Thyroid gland (tissue), 4 donors: ENCODE results near the gene ZBTB7C. TPM values are rescaled to one million over a fixed set of nuclear protein-coding genes. Genes with fewer than 3 reads are reported as not detected.
A peak's percentile ranks its signal among the peaks of the same experiment; 100 is the strongest.

Experiments
- DNase-seq, 2 donors: peaks; one replicate each; pipeline ENCODE4 v3.0.0-alpha.2; 2019
- H3K27ac ChIP-seq, 3 donors: fragments of 200-600 bp; sonication (generic); 1 replicate in 2 of 3; 2 replicates in 1 of 3; pipeline ENCODE4 v1.5.1; 2016 to 2019; ENCODE audit warnings: mild to moderate bottlenecking in 1 of 3, moderate library complexity in 1 of 3
- H3K27me3 ChIP-seq: fragments of 200-600 bp; sonication (generic); one replicate; pipeline ENCODE4 v1.5.1; 2019
- H3K36me3 ChIP-seq, 2 donors: fragments of 200-600 bp; sonication (generic); one replicate each; pipeline ENCODE4 v1.5.1; 2016 to 2019
- H3K4me1 ChIP-seq, 2 donors: fragments of 200-600 bp; sonication (generic); one replicate each; pipeline ENCODE4 v1.5.1; 2017 to 2019
- H3K4me3 ChIP-seq, 3 donors: fragments of 200-600 bp; sonication (generic); replicated peaks in 1 of 3; 1 replicate in 2 of 3; 2 replicates in 1 of 3; pipeline ENCODE4 v1.5.1; 2016; ENCODE audit warnings: mild to moderate bottlenecking in 1 of 3
- H3K9me3 ChIP-seq: fragments of 200-600 bp; sonication (generic); one replicate; pipeline ENCODE4 v1.5.1; 2017
- CTCF ChIP-seq, 6 experiments: fragments of 200-600 bp in 3 of 6; fragments of 450-650 bp in 3 of 6; sonication (generic) in 3 of 6; IDR thresholded peaks; one replicate each; pipeline ENCODE4 v1.5.1; 2016 to 2019; ENCODE audit warnings: antibody characterized with exemption in 6 of 6, mild to moderate bottlenecking in 2 of 6, inconsistent platforms in 1 of 6, moderate library complexity in 1 of 6
- POLR2A ChIP-seq, 2 donors: fragments of 450-650 bp; IDR thresholded peaks; one replicate each; pipeline ENCODE4 v1.6.1; 2017; ENCODE audit warnings: antibody characterized with exemption in 2 of 2, mild to moderate bottlenecking in 2 of 2, moderate library complexity in 1 of 2
- WGBS, 2 donors: methylation state at CpG; one replicate each; pipeline ENCODE4 v1.1.5; 2017; 5-methylcytosine and 5-hydroxymethylcytosine counted together
- intact Hi-C: fragments of 100-400 bp; cut with DNase I; formaldehyde crosslinking; loops from one replicate; pipeline ENCODE4 v1.15.1; 2023
- total RNA-seq, 4 donors: library from RNA; depleted of rRNA; stranded (reverse); fragments of >200 nt; gene quantifications; one replicate each; pipeline ENCODE4 v1.2.3, GENCODE V29; 2016

The ZBTB7C gene
- total RNA-seq, 4 donors from 2014 or later, result 41.7 to 66.7 (median 49.5) TPM

- no peak for DNase-seq
- intact Hi-C loops, result loop anchor here (10.0 kb wide), 1 partner anchor 192 kb away; no protein-coding TSS in a partner anchor
- peaks cover 20 to 49% of the 10 kb centered on the region in 2 donors for H3K4me1 ChIP-seq
- no peaks in the 10 kb centered on the region for H3K27me3 ChIP-seq
- TF ChIP-seq POLR2A (IDR thresholded peaks at IDR 0.05) (no peak), CTCF (IDR thresholded peaks at IDR 0.05) (no peak)
- WGBS, 2 donors, result 93 to 100% methylated on average over 1 of the region's 1 CpG
- no peaks in the 10 kb centered on the region for H3K36me3 ChIP-seq
- H3K4me3 ChIP-seq, result no peak overlapping the region
- H3K9me3 ChIP-seq, result no peaks in the 10 kb centered on the region
- no peak overlapping the region for H3K27ac ChIP-seq
Observed at GRCh38 chr18:48226401-48226800, 182.8 kb downstream of the ZBTB7C start.

GRCh38 chr18:48222118-48222517, 187.1 kb downstream of the ZBTB7C start:
- peak overlapping the region in 1 of 3 donors; percentile 27 for H3K27ac ChIP-seq
- 25 to 26% methylated on average over 4 of the region's 4 CpGs for WGBS, 2 donors
- H3K4me3 ChIP-seq, result no peak overlapping the region
- no peaks in the 10 kb centered on the region for H3K36me3 ChIP-seq
- DNase-seq, result peak; percentile 89 to 90
- no peak for TF ChIP-seq CTCF (IDR thresholded peaks at IDR 0.05)
- peaks cover 24 to 35% of the 10 kb centered on the region in 2 donors for H3K4me1 ChIP-seq
- intact Hi-C loops, result loop anchor here (10.0 kb wide), 1 partner anchor 187 kb away; no protein-coding TSS in a partner anchor
- H3K9me3 ChIP-seq, result no peaks in the 10 kb centered on the region
- no peaks in the 10 kb centered on the region for H3K27me3 ChIP-seq

DNA sequence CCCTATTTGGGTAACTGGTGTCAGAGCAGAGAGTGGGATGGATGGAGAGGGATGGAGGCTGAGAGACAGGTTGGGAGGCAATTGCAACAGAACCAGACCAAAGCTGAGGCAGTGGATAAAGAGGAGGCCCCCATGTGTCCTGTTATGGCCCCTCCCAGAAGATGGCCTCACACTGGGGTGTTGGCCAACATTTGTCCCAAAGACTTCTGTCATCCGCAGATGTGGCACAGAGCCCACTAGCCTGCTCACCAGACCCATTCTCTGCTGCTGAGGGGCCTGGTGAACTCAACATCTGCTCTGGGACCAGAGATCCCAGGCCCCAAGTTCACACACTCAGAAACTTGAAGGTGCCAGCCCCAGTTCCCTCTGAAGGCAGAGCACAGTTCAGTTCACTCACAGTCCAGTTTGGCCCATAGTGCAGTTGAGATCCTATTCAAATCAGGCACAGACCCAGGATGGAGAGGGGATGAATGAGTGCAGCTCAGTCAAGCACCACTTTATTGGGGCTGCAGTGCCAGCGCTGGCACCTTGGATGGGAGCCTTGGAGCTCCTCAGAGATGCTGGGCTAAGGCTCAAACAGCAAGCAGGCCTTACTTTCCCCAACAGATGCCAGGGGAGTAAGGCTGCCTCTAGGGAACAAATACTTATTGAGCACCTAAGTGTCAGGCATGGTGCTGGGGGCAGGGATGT, 189.2 kb downstream of the ZBTB7C start:
- intact Hi-C loops, result loop anchor here (10.0 kb wide), 1 partner anchor 185 kb away; no protein-coding TSS in a partner anchor
- WGBS, 2 donors, result 58 to 83% methylated on average over 2 of the region's 2 CpGs
- TF ChIP-seq POLR2A (IDR thresholded peaks at IDR 0.05) (no peak), CTCF (IDR thresholded peaks at IDR 0.05) (no peak)

GRCh38 chr18:48219037-48219809, 190.0 kb downstream of the ZBTB7C start:
- 76 to 85% methylated on average over 4 to 6 of the region's 6 CpGs for WGBS, 2 donors
- intact Hi-C loops, result no loop called here
- Histone ChIP-seq H3K4me1 (peaks cover 41 to 52% of the 10 kb centered on the region in 2 donors), H3K9me3 (no peaks in the 10 kb centered on the region), H3K27ac (peak overlapping the region in 1 of 3 donors; percentile 12), H3K4me3 (no peak overlapping the region), H3K36me3 (no peaks in the 10 kb centered on the region), H3K27me3 (no peaks in the 10 kb centered on the region)
- no peak for DNase-seq
- TF ChIP-seq CTCF (IDR thresholded peaks at IDR 0.05) (no peak), POLR2A (IDR thresholded peaks at IDR 0.05) (no peak)

More for the DNA sequence above, 189.2 kb downstream of the ZBTB7C start:
- Histone ChIP-seq H3K27me3 (no peaks in the 10 kb centered on the region), H3K4me3 (no peak overlapping the region), H3K9me3 (no peaks in the 10 kb centered on the region), H3K27ac (peak overlapping the region in 2 of 3 donors; percentile 12 to 35), H3K36me3 (no peaks in the 10 kb centered on the region), H3K4me1 (peaks cover 41 to 52% of the 10 kb centered on the region in 2 donors)
- DNase-seq, result peak; percentile 81 to 89
